HG02588 (cell line): ENCODE results near the gene ARMC3.
"Not testable (repeated sequence)": the region's sequence is repeated elsewhere in the genome, so short reads cannot be mapped to it uniquely, and the experiment has no call there.

Experiments used
- ATAC-seq: cut with Tn5 transposase; IDR thresholded peaks from one replicate; pipeline ENCODE4 v1.9.1; 2021; ENCODE audit warnings: mild to moderate bottlenecking, moderate library complexity; ENCODE audit not compliant: unreplicated experiment

The ARMC3 gene

GRCh38 chr10:22927661-22928403 is at the start of gene ARMC3:
Gene ARMC3, plus strand, starts transcription at chr10:22928053. Its CDS starts 3,944 bp downstream, at chr10:22931997.
- ATAC-seq, result peak; percentile 95

- ATAC-seq, result no peak
Measured at GRCh38 chr10:22891797-22892196, 36.1 kb upstream of the ARMC3 start.

GRCh38 chr10:22893781-22894180 is 34.1 kb upstream of the ARMC3 start:
- ATAC-seq, result no peak

- ATAC-seq, result no peak
Measured at GRCh38 chr10:22894714-22895113, 33.1 kb upstream of the ARMC3 start.

- ATAC-seq, result no peak
Measured at GRCh38 chr10:22895252-22895651, 32.6 kb upstream of the ARMC3 start.

- ATAC-seq, result no peak
Measured at GRCh38 chr10:22897371-22897770, 30.5 kb upstream of the ARMC3 start.

- no peak for ATAC-seq
Measured at GRCh38 chr10:22899307-22899706, 28.5 kb upstream of the ARMC3 start.

GRCh38 chr10:22899775-22900174 is 28.1 kb upstream of the ARMC3 start:
- ATAC-seq, result no peak

GRCh38 chr10:22900841-22901601 is 26.8 kb upstream of the ARMC3 start:
- no peak for ATAC-seq

- ATAC-seq, result not testable (repeated sequence)
Measured at GRCh38 chr10:22902147-22902546, 25.7 kb upstream of the ARMC3 start.

GRCh38 chr10:22903694-22904093 is 24.2 kb upstream of the ARMC3 start:
- ATAC-seq, result no peak

GRCh38 chr10:22906767-22907166 is 21.1 kb upstream of the ARMC3 start:
- no peak for ATAC-seq

GRCh38 chr10:22908837-22909236 is 19.0 kb upstream of the ARMC3 start:
- ATAC-seq, result no peak

GRCh38 chr10:22909673-22910072 is 18.2 kb upstream of the ARMC3 start:
- not testable (repeated sequence) for ATAC-seq

GRCh38 chr10:22911067-22911466 is 16.8 kb upstream of the ARMC3 start:
- no peak for ATAC-seq

GRCh38 chr10:22911889-22912762 is 15.7 kb upstream of the ARMC3 start:
- ATAC-seq, result no peak

GRCh38 chr10:22912763-22913384 is 15.0 kb upstream of the ARMC3 start:
- ATAC-seq, result no peak

GRCh38 chr10:22913474-22914092 is 14.3 kb upstream of the ARMC3 start:
- no peak for ATAC-seq

- no peak for ATAC-seq
Measured at GRCh38 chr10:22915314-22915713, 12.5 kb upstream of the ARMC3 start.

- ATAC-seq, result no peak
Measured at GRCh38 chr10:22925088-22925487, 2.8 kb upstream of the ARMC3 start.
